Liver (tissue), 9 donors: ENCODE results near the gene FA2H. TPM values are rescaled to one million over a fixed set of nuclear protein-coding genes. Genes with fewer than 3 reads are reported as not detected.

Experiments
- DNase-seq: peaks from one replicate; pipeline ENCODE4 v3.0.0-alpha.2; 2017; ENCODE audit warnings: low spot score
- H3K27ac ChIP-seq, 2 donors: one replicate each; pipeline ENCODE4 v1.7.0; 2013; ENCODE audit warnings: inconsistent platforms in 2 of 2, low read length in 2 of 2, control low read depth in 1 of 2, low read depth in 1 of 2, mild to moderate bottlenecking in 1 of 2
- H3K27me3 ChIP-seq, 4 donors: one replicate each; pipeline versions ENCODE4 v1.6.1 to v1.7.0; 2013; ENCODE audit warnings: low read length in 3 of 4, inconsistent platforms in 1 of 4, mild to moderate bottlenecking in 1 of 4, moderate library complexity in 1 of 4; ENCODE audit not compliant: control insufficient read depth in 4 of 4, insufficient read depth in 4 of 4
- H3K36me3 ChIP-seq, 4 donors: one replicate each; pipeline versions ENCODE4 v1.6.1 to v1.7.0; 2013; ENCODE audit warnings: low read length in 3 of 4, mild to moderate bottlenecking in 3 of 4, low read depth in 1 of 4, moderate library complexity in 1 of 4; ENCODE audit not compliant: control insufficient read depth in 4 of 4, insufficient read depth in 3 of 4
- H3K4me1 ChIP-seq, 4 donors: one replicate each; pipeline versions ENCODE4 v1.6.1 to v1.7.0; 2013; ENCODE audit warnings: low read length in 3 of 4, mild to moderate bottlenecking in 3 of 4, moderate library complexity in 1 of 4; ENCODE audit not compliant: control insufficient read depth in 4 of 4, insufficient read depth in 4 of 4
- H3K4me3 ChIP-seq, 3 donors: one replicate each; pipeline versions ENCODE4 v1.6.1 to v1.7.0; 2013; ENCODE audit warnings: low read length in 3 of 3, control low read depth in 1 of 3, low read depth in 1 of 3, mild to moderate bottlenecking in 1 of 3
- H3K9ac ChIP-seq, 2 donors: one replicate each; pipeline ENCODE4 v1.7.0; 2013; ENCODE audit warnings: low read length in 2 of 2, mild to moderate bottlenecking in 2 of 2, moderate library complexity in 2 of 2, control low read depth in 1 of 2, low read depth in 1 of 2
- H3K9me3 ChIP-seq, 4 donors: one replicate each; pipeline versions ENCODE4 v1.6.1 to v1.7.0; 2013; ENCODE audit warnings: low read length in 3 of 4; ENCODE audit not compliant: control insufficient read depth in 4 of 4
- ATF3 ChIP-seq: IDR thresholded peaks from 2 replicates; pipeline ENCODE4 v1.6.1; 2016; ENCODE audit warnings: antibody characterized with exemption
- EGR1 ChIP-seq, 2 donors: IDR thresholded peaks; 2 replicates each; pipeline ENCODE4 v1.6.1; 2016 to 2018; ENCODE audit warnings: antibody characterized with exemption in 2 of 2, low read depth in 2 of 2
- FOXA2 ChIP-seq: IDR thresholded peaks from 2 replicates; pipeline ENCODE4 v1.6.1; 2016; ENCODE audit warnings: antibody characterized with exemption
- GABPA ChIP-seq, 2 donors: IDR thresholded peaks in 1 of 2; conservative IDR thresholded peaks in 1 of 2; 2 replicates each; pipeline ENCODE4 v1.6.1; 2016; ENCODE audit warnings: antibody characterized with exemption in 2 of 2, mild to moderate bottlenecking in 1 of 2, moderate library complexity in 1 of 2
- HNF4A ChIP-seq, 2 donors: conservative IDR thresholded peaks; 2 replicates each; pipeline ENCODE4 v1.6.1; 2016; ENCODE audit warnings: antibody characterized with exemption in 2 of 2, mild to moderate bottlenecking in 2 of 2
- JUND ChIP-seq, 2 donors: IDR thresholded peaks; 2 replicates each; pipeline ENCODE4 v1.6.1; 2016; ENCODE audit warnings: antibody characterized with exemption in 2 of 2
- MAX ChIP-seq: IDR thresholded peaks from 2 replicates; pipeline ENCODE4 v1.6.1; 2016; ENCODE audit warnings: antibody characterized with exemption
- RAD21 ChIP-seq, 2 donors: IDR thresholded peaks; 2 replicates each; pipeline ENCODE4 v1.6.1; 2016; ENCODE audit warnings: antibody characterized with exemption in 2 of 2, mild to moderate bottlenecking in 2 of 2
- RXRA ChIP-seq, 2 donors: IDR thresholded peaks; 2 replicates each; pipeline ENCODE4 v1.6.1; 2017 to 2018; ENCODE audit warnings: antibody characterized with exemption in 2 of 2, mild to moderate bottlenecking in 1 of 2
- SP1 ChIP-seq: IDR thresholded peaks from 2 replicates; pipeline ENCODE4 v1.6.1; 2018; ENCODE audit warnings: antibody characterized with exemption, mild to moderate bottlenecking
- TAF1 ChIP-seq: conservative IDR thresholded peaks from 2 replicates; pipeline ENCODE4 v1.6.1; 2016; ENCODE audit warnings: antibody characterized with exemption, mild to moderate bottlenecking
- YY1 ChIP-seq: IDR thresholded peaks from 2 replicates; pipeline ENCODE4 v1.6.1; 2016; ENCODE audit warnings: antibody characterized with exemption, mild to moderate bottlenecking
- ZBTB33 ChIP-seq: IDR thresholded peaks from 2 replicates; pipeline ENCODE4 v1.6.1; 2016; ENCODE audit warnings: antibody characterized with exemption
- WGBS: extraction: QIAGEN DNeasy Blood & Tissue Kit; methylation state at CpG from one replicate; pipeline ENCODE4 v1.1.7; 2013; 5-methylcytosine and 5-hydroxymethylcytosine counted together
- polyA plus RNA-seq, 2 donors: library from polyadenylated mRNA; stranded (reverse) in 1 of 2; unstranded in 1 of 2; fragments of 200-250 nt in 1 of 2; fragments of >200 nt in 1 of 2; fragmentation: Nextera tagmentation in 1 of 2; extraction: Ambion mirVana in 1 of 2; gene quantifications; one replicate each; pipeline versions ENCODE4 v1.2.1 to v1.2.3, GENCODE V29; 2013 to 2015
- total RNA-seq, 2 donors: library from RNA; depleted of rRNA; stranded (reverse); fragments of >200 nt; gene quantifications; one replicate each; pipeline ENCODE4 v1.2.3, GENCODE V29; 2014
- donor health status: healthy.
- donor health status: healthy.
- donor health status: healthy.
- donor health status: healthy.
- donor health status: healthy.

Gene FA2H
- total and polyA plus RNA-seq, 4 donors: 0.02 to 0.17 (median 0.14) TPM; not detected in 1

- DNase-seq: no peak
- H3K4me1 ChIP-seq: no peaks in the 10 kb centered on the region
- H3K9me3 ChIP-seq: no peaks in the 10 kb centered on the region
- H3K27ac ChIP-seq: no peak overlapping the region
- H3K4me3 ChIP-seq: no peak overlapping the region
- WGBS: 87% methylated on average over 15 of the region's 15 CpGs
- H3K36me3 ChIP-seq: no peaks in the 10 kb centered on the region
- H3K9ac ChIP-seq: no peak overlapping the region
- no peaks in the 10 kb centered on the region for H3K27me3 ChIP-seq
- TF ChIP-seq RAD21 (IDR thresholded peaks at IDR 0.05): no peak
Observed at GRCh38 chr16:74716355-74716754, 58.3 kb downstream of the FA2H start.

- H3K4me1 ChIP-seq: no peaks in the 10 kb centered on the region
- H3K36me3 ChIP-seq: no peaks in the 10 kb centered on the region
- no peaks in the 10 kb centered on the region for H3K9me3 ChIP-seq
- 91% methylated on average over 10 of the region's 10 CpGs for WGBS
- H3K27ac ChIP-seq: no peak overlapping the region
- no peaks in the 10 kb centered on the region for H3K27me3 ChIP-seq
- H3K9ac ChIP-seq: no peak overlapping the region
- no peak for DNase-seq
- TF ChIP-seq TAF1 (no peak), YY1 (no peak), MAX (no peak), SP1 (no peak), JUND (IDR thresholded peaks at IDR 0.05) (no peak)
- no peak overlapping the region for H3K4me3 ChIP-seq
Observed at GRCh38 chr16:74713876-74714275, 60.7 kb downstream of the FA2H start.

- Histone ChIP-seq H3K27me3 (no peaks in the 10 kb centered on the region), H3K4me3 (no peak overlapping the region), H3K9me3 (no peaks in the 10 kb centered on the region), H3K9ac (no peak overlapping the region), H3K36me3 (no peaks in the 10 kb centered on the region), H3K4me1 (no peaks in the 10 kb centered on the region), H3K27ac (no peak overlapping the region)
- no peak for DNase-seq
- TF ChIP-seq JUND (IDR thresholded peaks at IDR 0.05) (no peak), FOXA2 (no peak), HNF4A (conservative IDR thresholded peaks at IDR 0.05) (no peak), MAX (no peak), RXRA (IDR thresholded peaks at IDR 0.05) (no peak), EGR1 (IDR thresholded peaks at IDR 0.05; ENCODE audit: low read depth in 2 of 2) (no peak), GABPA (IDR thresholded peaks at IDR 0.05 in 1 of 2, conservative IDR thresholded peaks at IDR 0.05 in 1 of 2) (no peak), TAF1 (no peak), ATF3 (no peak)
- WGBS: 88% methylated on average over 10 of the region's 10 CpGs
Observed at GRCh38 chr16:74713325-74713724, 61.3 kb downstream of the FA2H start.

- Histone ChIP-seq H3K4me1 (no peaks in the 10 kb centered on the region), H3K27ac (no peak overlapping the region), H3K4me3 (no peak overlapping the region), H3K9me3 (no peaks in the 10 kb centered on the region), H3K9ac (no peak overlapping the region), H3K27me3 (no peaks in the 10 kb centered on the region), H3K36me3 (no peaks in the 10 kb centered on the region)
- TF ChIP-seq HNF4A (conservative IDR thresholded peaks at IDR 0.05): no peak
- no peak for TF ChIP-seq ZBTB33
- TF ChIP-seq RXRA (IDR thresholded peaks at IDR 0.05): no peak
- TF ChIP-seq GABPA (IDR thresholded peaks at IDR 0.05 in 1 of 2, conservative IDR thresholded peaks at IDR 0.05 in 1 of 2): no peak
- no peak for TF ChIP-seq FOXA2
- TF ChIP-seq ATF3: no peak
- no peak for TF ChIP-seq YY1
- no peak for TF ChIP-seq RAD21 (IDR thresholded peaks at IDR 0.05)
- no peak for TF ChIP-seq EGR1 (IDR thresholded peaks at IDR 0.05; ENCODE audit: low read depth in 2 of 2)
- DNase-seq: no peak
- WGBS: 92% methylated on average over 12 of the region's 12 CpGs
Observed at GRCh38 chr16:74711938-74712337, 62.7 kb downstream of the FA2H start.
